Trophoblast cell (in vitro differentiated cells and primary cell): Measurements from ENCODE around the gene SCN11A.

ENCODE experiments used
- DNase-seq, 2 donors: peaks; one replicate each; pipeline ENCODE4 v3.0.0-alpha.2; 2016
- H2AFZ ChIP-seq: 2 replicates; pipeline ENCODE4 v1.6.1; 2013; ENCODE audit warnings: low read length, moderate library complexity, mild to moderate bottlenecking; ENCODE audit not compliant: insufficient read depth, poor library complexity
- H2AK5ac ChIP-seq: 2 replicates; pipeline ENCODE4 v1.6.1; 2013; ENCODE audit warnings: mild to moderate bottlenecking, low read length
- H2BK120ac ChIP-seq: 2 replicates; pipeline ENCODE4 v1.6.1; 2013; ENCODE audit warnings: low read length, mild to moderate bottlenecking, moderate library complexity; ENCODE audit not compliant: insufficient read depth, poor library complexity
- H2BK12ac ChIP-seq: 2 replicates; pipeline ENCODE4 v1.6.1; 2013; ENCODE audit warnings: mild to moderate bottlenecking, low read length, moderate library complexity
- H2BK5ac ChIP-seq: 2 replicates; pipeline ENCODE4 v1.6.1; 2013; ENCODE audit warnings: low read length, low read depth, moderate library complexity, mild to moderate bottlenecking; ENCODE audit not compliant: poor library complexity
- H3K14ac ChIP-seq: 2 replicates; pipeline ENCODE4 v1.6.1; 2013; ENCODE audit warnings: mild to moderate bottlenecking, low read length
- H3K18ac ChIP-seq: 2 replicates; pipeline ENCODE4 v1.6.1; 2013; ENCODE audit warnings: mild to moderate bottlenecking, low read length
- H3K23ac ChIP-seq: 2 replicates; pipeline ENCODE4 v1.6.1; 2013; ENCODE audit warnings: low read length
- H3K27ac ChIP-seq: 2 replicates; pipeline ENCODE4 v1.5.1; 2013; ENCODE audit warnings: low read depth, mild to moderate bottlenecking, inconsistent platforms, low read length, moderate library complexity
- H3K27me3 ChIP-seq: 2 replicates; pipeline ENCODE4 v1.6.1; 2013; ENCODE audit warnings: inconsistent platforms, mild to moderate bottlenecking, low read length, moderate library complexity; ENCODE audit not compliant: insufficient read depth
- H3K36me3 ChIP-seq, 2 experiments: 1 replicate in 1 of 2; 2 replicates in 1 of 2; pipeline ENCODE4 v1.6.1; 2013; ENCODE audit warnings: low read length in 2 of 2, mild to moderate bottlenecking in 2 of 2, moderate library complexity in 1 of 2; ENCODE audit not compliant: insufficient read depth in 2 of 2, control insufficient read depth in 1 of 2
- H3K4ac ChIP-seq: 2 replicates; pipeline ENCODE4 v1.6.1; 2013; ENCODE audit warnings: low read depth, mild to moderate bottlenecking, low read length, moderate library complexity
- H3K4me1 ChIP-seq, 2 experiments: 1 replicate in 1 of 2; 2 replicates in 1 of 2; pipeline ENCODE4 v1.6.1; 2013; ENCODE audit warnings: low read length in 2 of 2, mild to moderate bottlenecking in 2 of 2, moderate library complexity in 1 of 2; ENCODE audit not compliant: insufficient read depth in 2 of 2, control insufficient read depth in 1 of 2
- H3K4me2 ChIP-seq: 2 replicates; pipeline ENCODE4 v1.6.1; 2013; ENCODE audit warnings: inconsistent platforms, mild to moderate bottlenecking, low read length, moderate library complexity
- H3K4me3 ChIP-seq: 2 replicates; pipeline ENCODE4 v1.5.1; 2013; ENCODE audit warnings: mild to moderate bottlenecking, low read depth, low read length, inconsistent platforms
- H3K79me1 ChIP-seq: one replicate; pipeline ENCODE4 v1.6.1; 2013; ENCODE audit warnings: low read length
- H3K79me2 ChIP-seq: 2 replicates; pipeline ENCODE4 v1.6.1; 2013; ENCODE audit warnings: low read length, mild to moderate bottlenecking; ENCODE audit not compliant: control insufficient read depth, insufficient read depth, poor library complexity
- H3K9ac ChIP-seq: 2 replicates; pipeline ENCODE4 v1.6.1; 2013; ENCODE audit warnings: mild to moderate bottlenecking, low read length
- H3K9me3 ChIP-seq: 2 replicates; pipeline ENCODE4 v1.6.1; 2013; ENCODE audit warnings: low read depth, mild to moderate bottlenecking, control low read depth, inconsistent platforms, low read length; ENCODE audit not compliant: insufficient read depth
- H4K12ac ChIP-seq: 2 replicates; pipeline ENCODE4 v1.6.1; 2013; ENCODE audit warnings: low read depth, mild to moderate bottlenecking, low read length, moderate library complexity
- H4K8ac ChIP-seq: 2 replicates; pipeline ENCODE4 v1.6.1; 2013; ENCODE audit warnings: low read depth, mild to moderate bottlenecking, low read length, moderate library complexity
- H4K91ac ChIP-seq: one replicate; pipeline ENCODE4 v1.6.1; 2013; ENCODE audit warnings: low read depth, mild to moderate bottlenecking, low read length, moderate library complexity
- WGBS: extraction: QIAGEN DNeasy Blood & Tissue Kit; methylation state at CpG from one replicate; pipeline ENCODE4 v1.1.7; 2013; ENCODE audit warnings: missing lambda C conversion rate; ENCODE audit not compliant: insufficient read length, insufficient coverage; ENCODE audit errors: extremely low coverage; 5-methylcytosine and 5-hydroxymethylcytosine counted together

Gene SCN11A

DNA sequence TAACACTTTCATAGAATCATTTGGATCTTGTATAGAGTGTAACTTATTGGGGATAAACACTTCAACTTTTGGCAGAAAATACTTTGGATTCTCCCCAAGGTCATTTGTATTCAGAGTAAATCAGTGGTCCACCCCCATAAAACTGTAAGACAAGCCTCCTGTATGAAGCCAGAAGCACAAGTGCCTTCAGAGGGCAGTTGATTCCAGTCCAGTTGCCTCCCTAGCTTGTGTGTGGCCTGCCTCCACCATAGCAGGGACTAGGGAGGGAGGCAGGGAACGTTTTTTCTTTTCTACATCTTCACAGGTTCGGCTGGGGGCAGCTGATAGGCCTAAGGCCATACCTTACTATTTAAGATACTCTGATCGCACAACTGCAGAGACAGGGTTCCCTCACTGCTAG is 44.0 kb upstream of the SCN11A start:
- Histone ChIP-seq H4K91ac (no peak overlapping the region), H3K27ac (no peak overlapping the region), H3K4me2 (no peak overlapping the region), H3K27me3 (no peaks in the 10 kb centered on the region), H3K4ac (no peak overlapping the region), H3K4me1 (peaks cover 6 to 10% of the 10 kb centered on the region in 2 experiments), H3K4me3 (no peak overlapping the region), H3K18ac (no peak overlapping the region), H3K14ac (no peak overlapping the region), H3K9ac (no peak overlapping the region), H2BK5ac (no peak overlapping the region), H2AFZ (no peak overlapping the region), H4K8ac (no peak overlapping the region), H3K79me1 (peaks cover 2% of the 10 kb centered on the region), H3K23ac (no peak overlapping the region), H2BK12ac (no peak overlapping the region), H4K12ac (no peak overlapping the region), H3K79me2 (no peaks in the 10 kb centered on the region), H2BK120ac (no peak overlapping the region), H2AK5ac (no peak overlapping the region), H3K9me3 (no peaks in the 10 kb centered on the region), H3K36me3 (peaks cover 43 to 50% of the 10 kb centered on the region in 2 experiments)
- no peak for DNase-seq
- WGBS = no CpG with 5 or more reads among the region's 3 CpGs

DNA sequence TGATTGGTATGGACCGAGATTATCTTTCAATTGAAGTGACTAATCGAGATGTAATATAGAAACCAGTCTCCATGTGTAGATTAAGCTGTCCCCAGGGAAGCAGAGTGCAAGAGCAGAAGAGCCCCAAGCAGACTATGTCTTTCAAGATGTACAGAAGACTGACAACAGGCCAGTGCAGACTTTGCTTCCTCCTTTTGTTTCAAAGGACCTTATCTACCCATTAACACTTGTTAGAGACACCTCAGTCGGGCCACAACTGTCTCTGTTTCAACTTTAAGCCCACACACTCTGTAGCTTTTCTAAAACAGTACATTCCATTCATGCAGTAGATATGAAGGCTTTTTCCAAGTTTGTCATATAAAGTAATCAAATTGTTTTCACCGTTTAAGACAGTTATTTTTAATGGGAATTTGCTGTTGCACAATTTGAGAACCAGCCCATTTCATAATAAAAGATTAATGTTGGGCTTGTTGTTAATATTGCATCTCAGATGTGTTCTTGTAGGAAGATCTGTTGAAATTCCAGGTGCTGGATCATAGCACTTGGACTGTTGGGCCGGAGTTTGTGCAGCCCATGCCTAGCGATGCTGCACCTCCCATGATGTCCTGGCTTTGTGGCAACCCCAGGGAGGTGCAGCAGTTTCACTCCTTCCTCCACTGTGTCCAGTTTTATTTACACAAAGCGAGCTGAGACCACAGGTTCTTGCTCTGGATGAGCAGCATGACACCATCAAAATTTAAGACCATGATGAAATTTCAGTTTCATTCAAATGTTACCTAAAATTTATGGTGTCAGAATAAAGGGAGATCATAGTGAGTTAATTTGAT is 43.3 kb upstream of the SCN11A start:
- Histone ChIP-seq H4K91ac (no peak overlapping the region), H3K79me2 (no peaks in the 10 kb centered on the region), H3K4ac (no peak overlapping the region), H3K27me3 (no peaks in the 10 kb centered on the region), H3K27ac (no peak overlapping the region), H3K9me3 (no peaks in the 10 kb centered on the region), H3K14ac (no peak overlapping the region), H2BK120ac (no peak overlapping the region), H3K36me3 (peaks cover 36 to 43% of the 10 kb centered on the region in 2 experiments), H2BK12ac (no peak overlapping the region), H4K8ac (no peak overlapping the region), H3K4me1 (peaks cover 6 to 10% of the 10 kb centered on the region in 2 experiments), H2BK5ac (no peak overlapping the region), H3K4me3 (no peak overlapping the region), H3K4me2 (no peak overlapping the region), H3K18ac (no peak overlapping the region), H4K12ac (no peak overlapping the region), H3K79me1 (peaks cover 2% of the 10 kb centered on the region), H3K23ac (no peak overlapping the region), H3K9ac (no peak overlapping the region), H2AFZ (no peak overlapping the region), H2AK5ac (no peak overlapping the region)
- no CpG with 5 or more reads among the region's 7 CpGs for WGBS
- no peak for DNase-seq

DNA sequence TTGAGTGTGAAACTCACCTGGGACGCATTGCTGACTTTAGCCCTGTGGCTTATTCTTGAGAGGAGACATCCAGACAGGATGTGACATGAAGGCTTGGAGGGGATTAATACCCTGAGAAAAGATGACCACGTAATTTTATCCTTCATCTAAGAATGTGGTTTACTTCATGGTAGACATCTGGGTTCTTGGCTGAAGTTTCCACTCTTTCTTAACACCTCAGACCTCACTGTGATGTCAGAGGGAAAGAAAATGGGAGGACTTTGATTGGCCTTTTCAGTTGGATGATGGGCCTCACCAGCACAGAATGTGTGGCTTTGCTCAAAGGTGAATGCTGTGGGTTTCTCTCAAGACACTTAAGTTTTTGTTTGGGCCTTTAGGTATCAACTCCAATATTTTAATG is 39.2 kb upstream of the SCN11A start:
- Histone ChIP-seq H4K8ac (no peak overlapping the region), H3K4me2 (no peak overlapping the region), H3K9me3 (no peaks in the 10 kb centered on the region), H2BK5ac (no peak overlapping the region), H4K12ac (no peak overlapping the region), H3K14ac (no peak overlapping the region), H3K36me3 (peaks cover 19 to 33% of the 10 kb centered on the region in 2 experiments), H2BK120ac (no peak overlapping the region), H3K4me3 (no peak overlapping the region), H3K18ac (no peak overlapping the region), H3K79me1 (no peaks in the 10 kb centered on the region), H3K4me1 (no peaks in the 10 kb centered on the region), H3K23ac (no peak overlapping the region), H3K4ac (no peak overlapping the region), H2AK5ac (no peak overlapping the region), H4K91ac (no peak overlapping the region), H3K27me3 (no peaks in the 10 kb centered on the region), H2AFZ (no peak overlapping the region), H3K27ac (no peak overlapping the region), H3K79me2 (no peaks in the 10 kb centered on the region), H3K9ac (no peak overlapping the region), H2BK12ac (no peak overlapping the region)
- no CpG with 5 or more reads among the region's 2 CpGs for WGBS
- DNase-seq = peak in 1 of 2 donors; percentile 21

DNA sequence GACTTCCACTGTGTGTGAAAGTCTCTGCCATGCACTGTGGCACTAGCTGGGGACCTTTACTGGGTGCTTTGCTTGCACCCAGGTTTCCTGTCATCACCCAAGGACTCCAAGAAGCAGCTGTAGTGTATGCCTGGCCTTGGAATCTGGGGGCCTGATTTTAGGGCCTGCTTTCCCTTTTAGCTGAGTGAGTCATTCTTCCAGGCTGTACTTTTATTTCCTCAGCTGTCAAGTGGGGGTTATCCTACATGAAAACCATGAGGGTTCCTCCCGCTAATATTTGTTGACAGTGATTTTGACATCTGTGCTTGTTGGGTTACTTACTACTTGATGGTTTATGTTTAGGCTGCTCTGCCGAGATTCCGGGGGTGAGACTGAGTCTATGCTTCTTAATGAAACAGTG is 37.1 kb upstream of the SCN11A start:
- Histone ChIP-seq H3K36me3 (peaks cover 15 to 24% of the 10 kb centered on the region in 2 experiments), H3K23ac (no peak overlapping the region), H3K27ac (no peak overlapping the region), H3K14ac (no peak overlapping the region), H3K79me2 (no peaks in the 10 kb centered on the region), H3K9ac (no peak overlapping the region), H2AK5ac (no peak overlapping the region), H4K91ac (no peak overlapping the region), H3K18ac (no peak overlapping the region), H2BK120ac (no peak overlapping the region), H3K9me3 (no peaks in the 10 kb centered on the region), H4K12ac (no peak overlapping the region), H3K27me3 (no peaks in the 10 kb centered on the region), H3K4me3 (no peak overlapping the region), H2BK12ac (no peak overlapping the region), H3K4ac (no peak overlapping the region), H2BK5ac (no peak overlapping the region), H3K4me1 (no peaks in the 10 kb centered on the region), H3K4me2 (no peak overlapping the region), H3K79me1 (no peaks in the 10 kb centered on the region), H4K8ac (no peak overlapping the region), H2AFZ (no peak overlapping the region)
- no CpG with 5 or more reads among the region's 3 CpGs for WGBS
- no peak for DNase-seq
